Mesendoderm (in vitro differentiated cells): ENCODE measurements around the gene MTFMT.

ENCODE experiments used
- DNase-seq: peaks from one replicate; pipeline ENCODE4 v3.0.0; 2013
- H2AK5ac ChIP-seq: 2 replicates; pipeline ENCODE4 v1.6.1; 2013; ENCODE audit warnings: low read length, inconsistent platforms
- H2BK120ac ChIP-seq: 2 replicates; pipeline ENCODE4 v1.6.1; 2013; ENCODE audit warnings: low read depth, mild to moderate bottlenecking, low read length, moderate library complexity, mixed read lengths
- H2BK15ac ChIP-seq: replicated peaks from 2 replicates; pipeline ENCODE4 v1.6.1; 2013; ENCODE audit warnings: low read depth, mild to moderate bottlenecking, moderate library complexity
- H2BK5ac ChIP-seq: 2 replicates; pipeline ENCODE4 v1.6.1; 2013; ENCODE audit warnings: low read length, inconsistent platforms
- H3K18ac ChIP-seq: 2 replicates; pipeline ENCODE4 v1.6.1; 2013; ENCODE audit warnings: mild to moderate bottlenecking, low read length, mixed read lengths
- H3K23ac ChIP-seq: one replicate; pipeline ENCODE4 v1.6.1; 2013; ENCODE audit warnings: low read length
- H3K27ac ChIP-seq: 2 replicates; pipeline ENCODE4 v1.5.1; 2013; ENCODE audit warnings: low read depth, mild to moderate bottlenecking, inconsistent platforms, low read length, moderate library complexity
- H3K27me3 ChIP-seq: 2 replicates; pipeline ENCODE4 v1.6.1; 2013; ENCODE audit warnings: low read length, control low read depth, mild to moderate bottlenecking, inconsistent platforms; ENCODE audit not compliant: insufficient read depth, poor library complexity
- H3K36me3 ChIP-seq: 2 replicates; pipeline ENCODE4 v1.6.1; 2013; ENCODE audit warnings: low read length, inconsistent platforms; ENCODE audit not compliant: control insufficient read depth, insufficient read depth
- H3K4ac ChIP-seq: one replicate; pipeline ENCODE4 v1.6.1; 2013; ENCODE audit warnings: low read depth, mild to moderate bottlenecking, low read length, moderate library complexity
- H3K4me1 ChIP-seq: 2 replicates; pipeline ENCODE4 v1.6.1; 2013; ENCODE audit warnings: low read depth, low read length, inconsistent platforms; ENCODE audit not compliant: control insufficient read depth
- H3K4me2 ChIP-seq: 2 replicates; pipeline ENCODE4 v1.6.1; 2013; ENCODE audit warnings: low read length
- H3K4me3 ChIP-seq: 2 replicates; pipeline ENCODE4 v1.5.1; 2013; ENCODE audit warnings: mild to moderate bottlenecking, low read length
- H3K56ac ChIP-seq: one replicate; pipeline ENCODE4 v1.6.1; 2013; ENCODE audit warnings: low read length
- H3K79me1 ChIP-seq: 2 replicates; pipeline ENCODE4 v1.6.1; 2013; ENCODE audit warnings: low read length, inconsistent platforms
- H3K79me2 ChIP-seq: 2 replicates; pipeline ENCODE4 v1.6.1; 2013; ENCODE audit warnings: mild to moderate bottlenecking, low read length; ENCODE audit not compliant: control insufficient read depth, insufficient read depth
- H3K9ac ChIP-seq: 2 replicates; pipeline ENCODE4 v1.6.1; 2013; ENCODE audit warnings: low read length, inconsistent platforms
- H4K5ac ChIP-seq: one replicate; pipeline ENCODE4 v1.6.1; 2013; ENCODE audit warnings: low read length
- H4K8ac ChIP-seq: one replicate; pipeline ENCODE4 v1.6.1; 2013; ENCODE audit warnings: low read depth, mild to moderate bottlenecking, control low read depth, low read length, moderate library complexity
- WGBS: extraction: QIAGEN DNeasy Blood & Tissue Kit; methylation state at CpG from one replicate; pipeline ENCODE4 v1.1.7; 2013; ENCODE audit warnings: low lambda C conversion rate, missing lambda C conversion rate; ENCODE audit not compliant: insufficient coverage; ENCODE audit errors: extremely low coverage; 5-methylcytosine and 5-hydroxymethylcytosine counted together

MTFMT gene

GRCh38 chr15:65032801-65033537 is 3.5 kb upstream of the MTFMT start:
- no peak overlapping the region for H3K23ac ChIP-seq
- DNase-seq = peak; percentile 96

GRCh38 chr15:65029736-65030208 is 333 bp upstream of the MTFMT start:
- no CpG with 5 or more reads among the region's 12 CpGs for WGBS
- Histone ChIP-seq H2AK5ac (no peak overlapping the region), H2BK15ac (no peak overlapping the region), H2BK5ac (no peak overlapping the region), H4K8ac (no peak overlapping the region), H3K79me2 (peaks cover 6% of the 10 kb centered on the region), H2BK120ac (no peak overlapping the region), H3K4me2 (no peak overlapping the region), H3K23ac (no peak overlapping the region), H3K9ac (no peak overlapping the region), H3K4ac (no peak overlapping the region), H3K27ac (no peak overlapping the region), H3K56ac (peak overlapping the region; percentile 35), H3K36me3 (no peaks in the 10 kb centered on the region), H3K4me3 (no peak overlapping the region), H4K5ac (no peak overlapping the region), H3K27me3 (no peaks in the 10 kb centered on the region), H3K18ac (no peak overlapping the region), H3K79me1 (peaks cover 6% of the 10 kb centered on the region), H3K4me1 (peaks cover 5% of the 10 kb centered on the region)
- no peak for DNase-seq

More at GRCh38 chr15:65032801-65033537, 3.5 kb upstream of the MTFMT start:
- Histone ChIP-seq H3K36me3 (no peaks in the 10 kb centered on the region), H3K4me1 (peaks cover 5% of the 10 kb centered on the region), H4K5ac (no peak overlapping the region), H3K56ac (no peak overlapping the region), H2BK15ac (no peak overlapping the region), H2BK120ac (no peak overlapping the region), H3K9ac (no peak overlapping the region), H3K79me2 (peaks cover 6% of the 10 kb centered on the region), H3K27ac (no peak overlapping the region), H2BK5ac (no peak overlapping the region), H3K4ac (no peak overlapping the region), H2AK5ac (no peak overlapping the region), H3K4me3 (no peak overlapping the region), H3K79me1 (peaks cover 4% of the 10 kb centered on the region), H3K27me3 (no peaks in the 10 kb centered on the region), H3K18ac (no peak overlapping the region), H3K4me2 (no peak overlapping the region), H4K8ac (no peak overlapping the region)
- WGBS = no CpG with 5 or more reads among the region's 13 CpGs

- H3K27ac ChIP-seq = no peak overlapping the region
- H3K79me2 ChIP-seq = peaks cover 6% of the 10 kb centered on the region
- no peak for DNase-seq
- no peak overlapping the region for H4K8ac ChIP-seq
- H3K79me1 ChIP-seq = peaks cover 6% of the 10 kb centered on the region
- no peak overlapping the region for H3K18ac ChIP-seq
- H3K9ac ChIP-seq = peak overlapping the region; percentile 95
- no peak overlapping the region for H2BK15ac ChIP-seq
- H3K4me2 ChIP-seq = peak overlapping the region; percentile 43
- peaks cover 5% of the 10 kb centered on the region for H3K4me1 ChIP-seq
- no peak overlapping the region for H2BK5ac ChIP-seq
- peak overlapping the region; percentile 74 for H3K56ac ChIP-seq
- no peak overlapping the region for H3K4me3 ChIP-seq
- H3K23ac ChIP-seq = peak overlapping the region; percentile 73
- H2BK120ac ChIP-seq = no peak overlapping the region
- WGBS = no CpG with 5 or more reads among the region's 10 CpGs
- H3K4ac ChIP-seq = no peak overlapping the region
- H2AK5ac ChIP-seq = no peak overlapping the region
- no peaks in the 10 kb centered on the region for H3K36me3 ChIP-seq
- H3K27me3 ChIP-seq = no peaks in the 10 kb centered on the region
- no peak overlapping the region for H4K5ac ChIP-seq
These were observed 1.1 kb downstream of the MTFMT start for GRCh38 chr15:65028338-65028737.

- Histone ChIP-seq H2AK5ac (no peak overlapping the region), H3K56ac (no peak overlapping the region), H4K5ac (no peak overlapping the region), H3K79me1 (peaks cover 6% of the 10 kb centered on the region), H2BK120ac (no peak overlapping the region), H3K23ac (no peak overlapping the region), H3K27ac (no peak overlapping the region), H4K8ac (no peak overlapping the region), H3K36me3 (no peaks in the 10 kb centered on the region), H2BK5ac (no peak overlapping the region), H2BK15ac (no peak overlapping the region), H3K27me3 (no peaks in the 10 kb centered on the region), H3K4me1 (peaks cover 5% of the 10 kb centered on the region), H3K18ac (no peak overlapping the region), H3K4ac (no peak overlapping the region), H3K79me2 (peaks cover 6% of the 10 kb centered on the region), H3K9ac (no peak overlapping the region), H3K4me3 (no peak overlapping the region), H3K4me2 (no peak overlapping the region)
- no CpG with 5 or more reads among the region's 1 CpG for WGBS
- DNase-seq = no peak
These were observed 1.8 kb downstream of the MTFMT start for GRCh38 chr15:65027593-65027992.

- H3K4me2 ChIP-seq = no peak overlapping the region
- no peaks in the 10 kb centered on the region for H3K27me3 ChIP-seq
- H4K8ac ChIP-seq = no peak overlapping the region
- no peak overlapping the region for H3K56ac ChIP-seq
- no peak for DNase-seq
- H3K27ac ChIP-seq = no peak overlapping the region
- peaks cover 5% of the 10 kb centered on the region for H3K4me1 ChIP-seq
- H3K36me3 ChIP-seq = no peaks in the 10 kb centered on the region
- no CpG with 5 or more reads among the region's 6 CpGs for WGBS
- H2BK15ac ChIP-seq = no peak overlapping the region
- H2AK5ac ChIP-seq = no peak overlapping the region
- peaks cover 6% of the 10 kb centered on the region for H3K79me1 ChIP-seq
- no peak overlapping the region for H2BK5ac ChIP-seq
- H3K9ac ChIP-seq = no peak overlapping the region
- H2BK120ac ChIP-seq = no peak overlapping the region
- no peak overlapping the region for H3K23ac ChIP-seq
- no peak overlapping the region for H3K18ac ChIP-seq
- no peak overlapping the region for H4K5ac ChIP-seq
- no peak overlapping the region for H3K4me3 ChIP-seq
- H3K79me2 ChIP-seq = peaks cover 6% of the 10 kb centered on the region
- H3K4ac ChIP-seq = no peak overlapping the region
These were observed 2.7 kb downstream of the MTFMT start for GRCh38 chr15:65026756-65027155.

GRCh38 chr15:65021488-65021887 is 8.0 kb downstream of the MTFMT start:
- Histone ChIP-seq H3K27ac (no peak overlapping the region), H3K79me2 (no peaks in the 10 kb centered on the region), H4K8ac (no peak overlapping the region), H3K23ac (no peak overlapping the region), H2BK120ac (no peak overlapping the region), H2AK5ac (no peak overlapping the region), H4K5ac (no peak overlapping the region), H2BK5ac (no peak overlapping the region), H3K4me3 (no peak overlapping the region), H3K9ac (no peak overlapping the region), H3K79me1 (no peaks in the 10 kb centered on the region), H3K36me3 (peaks cover 2% of the 10 kb centered on the region), H3K27me3 (no peaks in the 10 kb centered on the region), H3K4me1 (no peaks in the 10 kb centered on the region), H3K56ac (no peak overlapping the region), H3K18ac (no peak overlapping the region), H2BK15ac (no peak overlapping the region), H3K4me2 (no peak overlapping the region), H3K4ac (no peak overlapping the region)
- DNase-seq = no peak
